LNCaP clone FGC (cell line): ENCODE results near the gene SPNS3.

ENCODE experiments used
- DNase-seq: peaks from one replicate; pipeline ENCODE4 v3.0.0-alpha.2; 2011; ENCODE audit warnings: low read depth
- H3K4me3 ChIP-seq: 2 replicates; pipeline ENCODE4 v1.5.1; 2011; ENCODE audit warnings: mild to moderate bottlenecking, low read depth, low read length, control low read depth
- TF ChIP-seq, protein P1 (sequence below): IDR thresholded peaks from 2 replicates; pipeline ENCODE4 v1.5.1; 2012; ENCODE audit warnings: mild to moderate bottlenecking; ENCODE audit not compliant: control insufficient read depth, insufficient read depth; ENCODE audit errors: extremely low read depth

Gene SPNS3

DNA sequence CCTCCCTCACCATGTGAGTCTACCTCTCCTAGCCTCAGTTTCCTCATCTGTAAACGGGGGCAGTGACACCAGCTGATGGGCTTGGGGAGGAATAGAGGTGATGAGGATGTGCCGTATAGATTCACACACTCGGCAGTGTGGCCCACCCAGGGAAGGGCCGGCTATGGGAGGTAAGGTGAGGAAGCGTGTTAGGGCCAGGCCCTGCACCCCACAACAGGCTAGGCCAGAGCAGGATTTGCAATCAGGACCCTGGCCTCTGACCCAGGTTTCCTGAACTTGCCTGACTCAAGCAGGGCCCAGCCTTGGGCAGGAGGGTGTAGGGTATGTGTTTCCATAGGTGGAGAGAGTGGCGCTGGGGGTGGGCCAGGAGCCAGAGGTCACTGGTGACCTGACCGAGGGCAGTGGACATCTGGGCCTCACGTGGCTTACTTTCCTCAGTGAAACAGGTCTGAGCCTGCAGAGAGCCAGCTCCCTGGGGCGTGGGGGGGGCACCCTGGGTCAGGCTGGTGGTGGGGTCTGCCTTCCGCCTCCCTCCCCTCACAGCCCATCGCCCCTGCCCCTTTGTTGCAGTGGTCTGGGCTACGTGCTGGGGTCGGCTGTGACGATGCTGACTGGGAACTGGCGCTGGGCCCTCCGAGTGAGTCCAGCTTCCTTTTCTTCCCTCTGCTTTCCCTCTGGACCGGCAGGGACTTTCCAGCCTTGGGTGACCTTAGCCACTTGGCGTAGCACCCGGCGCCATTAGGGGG lies 12.8 kb downstream of the SPNS3 start:
- no peak for DNase-seq
- TF ChIP-seq, protein P1, sequence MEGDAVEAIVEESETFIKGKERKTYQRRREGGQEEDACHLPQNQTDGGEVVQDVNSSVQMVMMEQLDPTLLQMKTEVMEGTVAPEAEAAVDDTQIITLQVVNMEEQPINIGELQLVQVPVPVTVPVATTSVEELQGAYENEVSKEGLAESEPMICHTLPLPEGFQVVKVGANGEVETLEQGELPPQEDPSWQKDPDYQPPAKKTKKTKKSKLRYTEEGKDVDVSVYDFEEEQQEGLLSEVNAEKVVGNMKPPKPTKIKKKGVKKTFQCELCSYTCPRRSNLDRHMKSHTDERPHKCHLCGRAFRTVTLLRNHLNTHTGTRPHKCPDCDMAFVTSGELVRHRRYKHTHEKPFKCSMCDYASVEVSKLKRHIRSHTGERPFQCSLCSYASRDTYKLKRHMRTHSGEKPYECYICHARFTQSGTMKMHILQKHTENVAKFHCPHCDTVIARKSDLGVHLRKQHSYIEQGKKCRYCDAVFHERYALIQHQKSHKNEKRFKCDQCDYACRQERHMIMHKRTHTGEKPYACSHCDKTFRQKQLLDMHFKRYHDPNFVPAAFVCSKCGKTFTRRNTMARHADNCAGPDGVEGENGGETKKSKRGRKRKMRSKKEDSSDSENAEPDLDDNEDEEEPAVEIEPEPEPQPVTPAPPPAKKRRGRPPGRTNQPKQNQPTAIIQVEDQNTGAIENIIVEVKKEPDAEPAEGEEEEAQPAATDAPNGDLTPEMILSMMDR = no peak
- no peak overlapping the region for H3K4me3 ChIP-seq

DNA sequence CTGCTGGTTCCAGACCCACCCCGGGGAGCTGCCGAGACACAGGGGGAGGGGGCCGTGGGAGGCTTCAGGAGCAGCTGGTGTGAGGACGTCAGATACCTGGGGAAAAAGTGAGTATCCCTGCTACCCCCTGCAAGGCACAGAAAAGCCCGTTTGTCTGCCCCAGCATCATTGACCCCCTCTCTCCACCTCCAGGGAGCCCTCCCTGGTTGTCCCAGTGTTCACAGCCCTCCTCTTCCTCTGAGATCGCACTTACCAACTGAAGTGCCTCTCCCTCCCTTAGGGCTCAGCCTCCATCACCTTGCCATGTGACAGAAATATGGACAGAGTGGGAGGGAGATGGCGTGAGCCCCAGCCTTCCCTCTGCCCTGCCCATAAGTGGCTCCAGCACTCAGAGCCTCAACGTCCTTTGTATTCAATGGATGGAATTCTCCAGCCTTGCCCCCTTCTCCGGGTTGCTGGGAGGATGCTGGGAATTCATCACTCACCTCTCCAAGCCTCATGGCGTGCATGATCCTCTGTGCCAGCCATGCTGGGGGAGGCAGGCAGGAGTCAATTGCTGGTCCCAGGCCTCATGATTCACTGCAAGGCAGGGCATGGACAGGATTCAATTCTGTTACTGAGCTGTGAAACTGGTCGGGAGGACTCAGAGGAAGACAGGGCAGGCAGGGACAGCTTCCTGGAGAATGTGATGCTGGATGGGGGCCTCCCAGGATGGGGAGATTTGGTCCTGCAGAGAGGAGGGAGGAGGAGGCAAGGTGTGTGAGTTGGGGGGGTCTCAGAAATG lies 14.6 kb downstream of the SPNS3 start:
- DNase-seq = no peak
- no peak overlapping the region for H3K4me3 ChIP-seq
- TF ChIP-seq, protein P1 = no peak

DNA sequence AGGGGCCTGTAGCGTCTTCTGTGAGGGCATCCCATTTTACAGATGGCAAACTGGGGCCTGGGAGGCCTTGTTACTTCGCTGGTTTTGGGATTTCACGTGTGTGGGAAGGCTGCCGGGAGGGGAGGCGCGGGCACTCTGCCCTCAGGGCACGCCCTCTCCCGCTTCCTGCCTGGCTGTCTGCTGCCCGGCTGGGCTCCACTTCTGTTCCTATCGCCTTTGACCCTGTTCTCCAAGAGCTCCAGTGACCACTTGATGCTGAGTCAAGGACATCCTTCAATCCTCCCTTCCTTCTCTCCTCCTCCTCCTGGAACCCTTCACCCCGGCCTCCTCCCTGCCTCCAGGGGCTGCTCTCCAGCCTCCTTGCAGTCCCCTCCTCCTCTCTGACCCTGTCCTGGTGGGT lies 16.0 kb downstream of the SPNS3 start:
- H3K4me3 ChIP-seq = no peak overlapping the region
- TF ChIP-seq, protein P1 = no peak
- no peak for DNase-seq

DNA sequence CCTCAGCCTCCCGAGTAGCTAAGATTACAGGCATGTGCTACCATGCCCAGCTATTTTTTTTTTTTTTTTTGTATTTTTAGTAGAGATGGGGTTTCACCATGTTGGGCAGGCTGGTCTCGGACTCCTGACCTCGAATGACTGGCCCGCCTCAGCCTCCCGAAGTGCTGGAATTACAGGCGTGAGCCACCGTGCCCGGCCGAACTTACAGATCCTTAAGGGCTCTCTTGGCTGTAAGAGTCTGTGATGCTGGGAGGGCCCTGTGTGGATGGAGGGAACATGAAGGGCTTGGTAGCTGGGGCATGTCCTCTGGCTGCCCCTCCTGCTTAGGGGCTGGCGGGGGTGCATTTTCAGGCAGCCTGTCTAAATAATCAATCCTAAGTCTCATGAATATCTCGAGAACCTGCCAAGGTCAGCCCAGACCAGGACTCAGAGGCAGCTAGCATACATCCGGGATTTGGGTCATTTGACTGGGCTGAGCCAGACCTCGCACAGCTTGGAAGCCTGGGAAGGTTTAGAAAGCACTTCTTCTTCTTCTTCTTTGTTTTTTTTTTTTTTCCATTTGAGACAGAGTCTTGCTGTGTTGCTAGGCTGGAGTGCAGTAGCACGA lies 17.1 kb downstream of the SPNS3 start:
- no peak overlapping the region for H3K4me3 ChIP-seq
- DNase-seq = no peak
- TF ChIP-seq, protein P1 = no peak

DNA sequence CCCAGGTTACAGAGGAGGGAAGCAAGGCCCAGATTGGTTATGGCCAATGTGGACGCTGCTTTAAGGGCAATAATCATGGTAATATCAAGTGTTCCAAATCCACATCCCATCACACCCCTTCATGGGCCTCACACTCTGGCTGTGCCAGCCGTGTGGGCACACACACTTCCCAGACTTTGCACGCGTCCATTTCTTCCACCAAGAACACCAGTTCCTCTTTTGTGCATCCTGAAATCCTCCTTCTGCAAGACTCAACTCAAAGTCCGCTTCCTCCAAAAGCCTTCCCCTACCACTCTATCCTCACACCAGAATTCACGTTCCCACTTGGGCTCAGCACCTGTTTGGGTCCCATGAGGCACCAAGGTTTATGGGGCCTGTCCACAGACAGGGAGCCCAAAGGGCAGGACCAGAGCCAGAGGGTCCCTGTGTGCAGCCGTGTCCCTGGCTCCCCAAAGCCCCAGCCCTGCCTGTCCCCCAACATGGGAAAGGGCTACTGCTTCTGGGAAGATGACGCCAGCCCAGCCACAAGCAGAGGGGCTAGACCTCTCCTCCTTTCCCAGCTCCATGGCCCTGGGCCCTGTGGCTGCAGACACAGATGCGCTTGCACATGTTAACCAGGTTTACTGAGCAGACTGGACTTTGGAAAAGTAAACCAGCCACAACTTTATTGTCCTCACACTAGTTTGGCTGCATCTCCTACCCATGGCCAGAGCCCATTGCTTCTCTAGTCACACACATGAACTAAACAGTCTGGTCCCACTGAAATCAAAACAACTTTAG lies 20.3 kb downstream of the SPNS3 start:
- TF ChIP-seq, protein P1 = no peak
- H3K4me3 ChIP-seq = no peak overlapping the region
- DNase-seq = no peak

GRCh38 chr17:4460661-4461060 lies 26.9 kb downstream of the SPNS3 start:
- TF ChIP-seq, protein P1 = no peak
- DNase-seq = no peak
- H3K4me3 ChIP-seq = no peak overlapping the region
